Epithelial cell of esophagus (primary cell): ENCODE measurements around the gene MMS22L.

ENCODE experiments used
- DNase-seq: peaks from one replicate; pipeline ENCODE4 v3.0.0; 2010; ENCODE audit warnings: low read depth
- H3K4me3 ChIP-seq: 2 replicates; pipeline ENCODE4 v1.5.1; 2011; ENCODE audit warnings: mild to moderate bottlenecking, low read length, control low read depth
- CTCF ChIP-seq: IDR thresholded peaks from 2 replicates; pipeline ENCODE4 v1.5.1; 2011; ENCODE audit warnings: low read depth, mild to moderate bottlenecking, low read length, control low read depth, inconsistent platforms; ENCODE audit not compliant: insufficient read depth; ENCODE audit errors: missing control alignments

The MMS22L gene

GRCh38 chr6:97136626-97137358 is 146.2 kb downstream of the MMS22L start:
- DNase-seq, result no peak
- no peak for TF ChIP-seq CTCF
- no peak overlapping the region for H3K4me3 ChIP-seq

- H3K4me3 ChIP-seq, result no peak overlapping the region
- peak; percentile 22 for DNase-seq
- TF ChIP-seq CTCF, result no peak
These were observed 149.9 kb downstream of the MMS22L start for GRCh38 chr6:97133067-97133466.

- H3K4me3 ChIP-seq, result no peak overlapping the region
- no peak for DNase-seq
- no peak for TF ChIP-seq CTCF
These were observed 153.9 kb downstream of the MMS22L start for GRCh38 chr6:97129106-97129505.

- no peak overlapping the region for H3K4me3 ChIP-seq
- no peak for TF ChIP-seq CTCF
- no peak for DNase-seq
These were observed 154.5 kb downstream of the MMS22L start for GRCh38 chr6:97128507-97128906.

GRCh38 chr6:97123652-97124051 is 159.4 kb downstream of the MMS22L start:
- no peak for TF ChIP-seq CTCF
- no peak overlapping the region for H3K4me3 ChIP-seq
- DNase-seq, result no peak

GRCh38 chr6:97123112-97123511 is 159.9 kb downstream of the MMS22L start:
- no peak for TF ChIP-seq CTCF
- no peak overlapping the region for H3K4me3 ChIP-seq
- DNase-seq, result no peak

- no peak for TF ChIP-seq CTCF
- H3K4me3 ChIP-seq, result no peak overlapping the region
- DNase-seq, result no peak
These were observed 162.5 kb downstream of the MMS22L start for GRCh38 chr6:97120511-97120910.
